ENCODE results near the gene PAK2. TPM values are rescaled to one million over a fixed set of nuclear protein-coding genes. Genes with fewer than 3 reads are reported as not detected.

PAK2 gene
- total RNA-seq, 2 experiments from 2014 or later = 57.6 to 82.2 TPM

- peaks cover 26% of the 10 kb centered on the region for H3K36me3 Mint-ChIP-seq (ENCODE audit: low read depth)
- H3K4me1 Mint-ChIP-seq = peaks cover 13% of the 10 kb centered on the region
- H3K9me3 Mint-ChIP-seq (ENCODE audit: low read depth) = no peaks in the 10 kb centered on the region
- POLR2A ChIA-PET = no interaction called here
- DNase-seq (no peak), ATAC-seq (peak; percentile 23)
- H3K4me3 Mint-ChIP-seq = no peak overlapping the region
- CTCF ChIA-PET = no interaction called here
- no peaks in the 10 kb centered on the region for H3K27me3 Mint-ChIP-seq
- H3K27ac Mint-ChIP-seq = peak overlapping the region; percentile 33
- intact Hi-C loops (cut with DNase I, micrococcal nuclease) = no loop called here
Measured at GRCh38 chr3:196765454-196765853, 25.8 kb downstream of the PAK2 start.

- Mint-ChIP-seq H3K36me3 (ENCODE audit: low read depth) (peaks cover 14% of the 10 kb centered on the region), H3K27me3 (no peaks in the 10 kb centered on the region), H3K4me3 (no peak overlapping the region), H3K4me1 (peaks cover 51% of the 10 kb centered on the region), H3K9me3 (ENCODE audit: low read depth) (no peaks in the 10 kb centered on the region), H3K27ac (no peak overlapping the region)
- ChIA-PET CTCF (interaction anchor here (0.7 to 1.7 kb wide), 3 partner anchors 13 to 83 kb away, joined by 3 to 6 read pairs (median 4); no protein-coding TSS in a partner anchor), POLR2A (no interaction called here)
- ATAC-seq (no peak), DNase-seq (no peak)
- intact Hi-C loops (cut with DNase I, micrococcal nuclease) = no loop called here
Measured at GRCh38 chr3:196771067-196771466, 31.4 kb downstream of the PAK2 start.

GRCh38 chr3:196772102-196772501 is 32.4 kb downstream of the PAK2 start:
- Mint-ChIP-seq H3K27me3 (no peaks in the 10 kb centered on the region), H3K27ac (peak overlapping the region; percentile 45), H3K4me1 (peaks cover 57% of the 10 kb centered on the region), H3K4me3 (no peak overlapping the region), H3K9me3 (ENCODE audit: low read depth) (no peaks in the 10 kb centered on the region), H3K36me3 (ENCODE audit: low read depth) (peaks cover 12% of the 10 kb centered on the region)
- intact Hi-C loops (cut with DNase I, micrococcal nuclease) = no loop called here
- ChIA-PET CTCF (interaction anchor here (0.6 to 0.9 kb wide), 2 partner anchors 14 to 55 kb away, joined by 3 to 5 read pairs; no protein-coding TSS in a partner anchor), POLR2A (no interaction called here)
- peak; percentile 28 for ATAC-seq
- DNase-seq = no peak

GRCh38 chr3:196772897-196773296 is 33.2 kb downstream of the PAK2 start:
- ChIA-PET CTCF (interaction anchor here (1.0 kb wide), 1 partner anchor 61 kb away, joined by 3 read pairs; no protein-coding TSS in a partner anchor), POLR2A (no interaction called here)
- no peaks in the 10 kb centered on the region for H3K27me3 Mint-ChIP-seq
- H3K4me3 Mint-ChIP-seq = no peak overlapping the region
- intact Hi-C loops (cut with DNase I, micrococcal nuclease) = no loop called here
- H3K9me3 Mint-ChIP-seq (ENCODE audit: low read depth) = no peaks in the 10 kb centered on the region
- no peak for ATAC-seq
- peaks cover 11% of the 10 kb centered on the region for H3K36me3 Mint-ChIP-seq (ENCODE audit: low read depth)
- DNase-seq = no peak
- peak overlapping the region; percentile 5 for H3K27ac Mint-ChIP-seq
- H3K4me1 Mint-ChIP-seq = peaks cover 62% of the 10 kb centered on the region

- Mint-ChIP-seq H3K9me3 (ENCODE audit: low read depth) (no peaks in the 10 kb centered on the region), H3K4me1 (peaks cover 72% of the 10 kb centered on the region), H3K27me3 (no peaks in the 10 kb centered on the region), H3K27ac (peak overlapping the region; percentile 59), H3K36me3 (ENCODE audit: low read depth) (peaks cover 17% of the 10 kb centered on the region), H3K4me3 (no peak overlapping the region)
- intact Hi-C loops (cut with DNase I, micrococcal nuclease) = no loop called here
- ATAC-seq (peak; percentile 79), DNase-seq (no peak)
- CTCF ChIA-PET = interaction anchor here (0.9 to 1.4 kb wide), 2 partner anchors 11 to 142 kb away, joined by 3 to 4 read pairs; no protein-coding TSS in a partner anchor
- POLR2A ChIA-PET = no interaction called here
Measured at GRCh38 chr3:196774191-196774820, 34.6 kb downstream of the PAK2 start.

- Mint-ChIP-seq H3K36me3 (ENCODE audit: low read depth) (peaks cover 21% of the 10 kb centered on the region), H3K27me3 (no peaks in the 10 kb centered on the region), H3K9me3 (ENCODE audit: low read depth) (peaks cover 5% of the 10 kb centered on the region), H3K4me1 (peaks cover 69% of the 10 kb centered on the region), H3K4me3 (no peak overlapping the region), H3K27ac (peak overlapping the region; percentile 59)
- intact Hi-C loops (cut with DNase I, micrococcal nuclease) = no loop called here
- ATAC-seq = peak; percentile 33
- CTCF ChIA-PET = interaction anchor here (0.8 to 1.4 kb wide), 3 partner anchors 12 to 141 kb away, joined by 3 to 4 read pairs (median 3); no protein-coding TSS in a partner anchor
- DNase-seq = no peak
- POLR2A ChIA-PET = no interaction called here
Measured at GRCh38 chr3:196774848-196775422, 35.3 kb downstream of the PAK2 start.

- ChIA-PET POLR2A (no interaction called here), CTCF (interaction anchor here (1.4 kb wide), 1 partner anchor 13 kb away, joined by 3 read pairs; no protein-coding TSS in a partner anchor)
- H3K27ac Mint-ChIP-seq = no peak overlapping the region
- peaks cover 71% of the 10 kb centered on the region for H3K4me1 Mint-ChIP-seq
- no peaks in the 10 kb centered on the region for H3K27me3 Mint-ChIP-seq
- ATAC-seq (no peak), DNase-seq (no peak)
- intact Hi-C loops (cut with DNase I, micrococcal nuclease) = no loop called here
- peaks cover 27% of the 10 kb centered on the region for H3K36me3 Mint-ChIP-seq (ENCODE audit: low read depth)
- H3K9me3 Mint-ChIP-seq (ENCODE audit: low read depth) = peaks cover 9% of the 10 kb centered on the region
- H3K4me3 Mint-ChIP-seq = no peak overlapping the region
Measured at GRCh38 chr3:196775938-196776337, 36.3 kb downstream of the PAK2 start.

GRCh38 chr3:196777836-196778235 is 38.2 kb downstream of the PAK2 start:
- Mint-ChIP-seq H3K36me3 (ENCODE audit: low read depth) (peaks cover 31% of the 10 kb centered on the region), H3K27ac (no peak overlapping the region), H3K9me3 (ENCODE audit: low read depth) (peaks cover 9% of the 10 kb centered on the region), H3K4me1 (peaks cover 55% of the 10 kb centered on the region), H3K27me3 (no peaks in the 10 kb centered on the region), H3K4me3 (no peak overlapping the region)
- ChIA-PET CTCF (no interaction called here), POLR2A (no interaction called here)
- intact Hi-C loops (cut with DNase I, micrococcal nuclease) = no loop called here
- no peak for DNase-seq
- no peak for ATAC-seq

GRCh38 chr3:196778755-196779154 is 39.1 kb downstream of the PAK2 start:
- ATAC-seq (no peak), DNase-seq (no peak)
- intact Hi-C loops (cut with DNase I, micrococcal nuclease) = no loop called here
- Mint-ChIP-seq H3K27ac (no peak overlapping the region), H3K4me3 (no peak overlapping the region), H3K36me3 (ENCODE audit: low read depth) (peaks cover 40% of the 10 kb centered on the region), H3K27me3 (no peaks in the 10 kb centered on the region), H3K4me1 (peaks cover 47% of the 10 kb centered on the region), H3K9me3 (ENCODE audit: low read depth) (peaks cover 9% of the 10 kb centered on the region)
- CTCF ChIA-PET = no interaction called here
- POLR2A ChIA-PET = no interaction called here

- peaks cover 31% of the 10 kb centered on the region for H3K4me1 Mint-ChIP-seq
- peaks cover 9% of the 10 kb centered on the region for H3K9me3 Mint-ChIP-seq (ENCODE audit: low read depth)
- H3K4me3 Mint-ChIP-seq = no peak overlapping the region
- peaks cover 61% of the 10 kb centered on the region for H3K36me3 Mint-ChIP-seq (ENCODE audit: low read depth)
- H3K27ac Mint-ChIP-seq = no peak overlapping the region
- no peak for DNase-seq
- ChIA-PET CTCF (interaction anchor here (0.9 kb wide), 1 partner anchor 35 kb away, joined by 4 read pairs; no protein-coding TSS in a partner anchor), POLR2A (no interaction called here)
- H3K27me3 Mint-ChIP-seq = no peaks in the 10 kb centered on the region
- ATAC-seq = no peak
- intact Hi-C loops (cut with DNase I, micrococcal nuclease) = no loop called here
Measured at GRCh38 chr3:196782511-196782910, 42.9 kb downstream of the PAK2 start.

- ChIA-PET CTCF (interaction anchor here (0.5 to 1.0 kb wide), 6 partner anchors 8 to 448 kb away, joined by 3 to 4 read pairs (median 4); no protein-coding TSS in a partner anchor), POLR2A (no interaction called here)
- peaks cover 63% of the 10 kb centered on the region for H3K36me3 Mint-ChIP-seq (ENCODE audit: low read depth)
- no peak overlapping the region for H3K27ac Mint-ChIP-seq
- H3K4me1 Mint-ChIP-seq = peaks cover 24% of the 10 kb centered on the region
- H3K27me3 Mint-ChIP-seq = no peaks in the 10 kb centered on the region
- no peak for DNase-seq
- ATAC-seq = no peak
- peaks cover 6% of the 10 kb centered on the region for H3K9me3 Mint-ChIP-seq (ENCODE audit: low read depth)
- H3K4me3 Mint-ChIP-seq = no peak overlapping the region
- intact Hi-C loops (cut with DNase I, micrococcal nuclease) = no loop called here
Measured at GRCh38 chr3:196788528-196788927, 48.9 kb downstream of the PAK2 start.

- Mint-ChIP-seq H3K27me3 (no peaks in the 10 kb centered on the region), H3K4me1 (peaks cover 25% of the 10 kb centered on the region), H3K9me3 (ENCODE audit: low read depth) (peaks cover 8% of the 10 kb centered on the region), H3K4me3 (no peak overlapping the region), H3K36me3 (ENCODE audit: low read depth) (peaks cover 63% of the 10 kb centered on the region), H3K27ac (no peak overlapping the region)
- intact Hi-C loops (cut with DNase I, micrococcal nuclease) = no loop called here
- DNase-seq (no peak), ATAC-seq (no peak)
- ChIA-PET CTCF (interaction anchor here (0.6 to 1.4 kb wide), 5 partner anchors 23 to 105 kb away, joined by 3 read pairs; no protein-coding TSS in a partner anchor), POLR2A (no interaction called here)
Measured at GRCh38 chr3:196789885-196790359, 50.3 kb downstream of the PAK2 start.
